ENCODE measurements around the gene CXCL5.

DNA sequence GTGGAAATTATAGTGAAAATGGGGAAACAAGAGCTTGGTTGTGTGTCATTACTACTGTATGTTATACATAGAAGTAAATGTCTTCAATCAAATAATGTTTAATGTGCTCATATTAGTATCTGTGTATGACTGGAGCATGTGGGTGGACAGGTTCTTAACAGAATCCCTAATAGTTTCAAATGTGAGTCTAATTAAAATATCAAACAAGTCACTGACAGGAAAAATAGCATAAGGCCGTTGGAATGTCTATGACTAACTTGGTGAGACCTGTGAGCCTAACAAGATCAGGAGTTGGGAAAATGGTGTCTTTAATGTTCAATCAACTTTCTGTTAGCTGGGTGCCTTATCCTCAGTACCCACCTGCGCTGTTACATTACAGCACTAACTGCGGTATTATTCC, 46.2 kb upstream of the CXCL5 start:
- no peak for TF ChIP-seq CTCF (IDR thresholded peaks at IDR 0.05)
- TF ChIP-seq POLR2A (IDR thresholded peaks at IDR 0.05): no peak

All from uterus (tissue), 2 donors.